Measurements from ENCODE around the gene FOXL2NB. TPM values are rescaled to one million over a fixed set of nuclear protein-coding genes. Genes with fewer than 3 reads are reported as not detected.

FOXL2NB gene
- total RNA-seq, 2 experiments from 2014 or later, result not detected

DNA sequence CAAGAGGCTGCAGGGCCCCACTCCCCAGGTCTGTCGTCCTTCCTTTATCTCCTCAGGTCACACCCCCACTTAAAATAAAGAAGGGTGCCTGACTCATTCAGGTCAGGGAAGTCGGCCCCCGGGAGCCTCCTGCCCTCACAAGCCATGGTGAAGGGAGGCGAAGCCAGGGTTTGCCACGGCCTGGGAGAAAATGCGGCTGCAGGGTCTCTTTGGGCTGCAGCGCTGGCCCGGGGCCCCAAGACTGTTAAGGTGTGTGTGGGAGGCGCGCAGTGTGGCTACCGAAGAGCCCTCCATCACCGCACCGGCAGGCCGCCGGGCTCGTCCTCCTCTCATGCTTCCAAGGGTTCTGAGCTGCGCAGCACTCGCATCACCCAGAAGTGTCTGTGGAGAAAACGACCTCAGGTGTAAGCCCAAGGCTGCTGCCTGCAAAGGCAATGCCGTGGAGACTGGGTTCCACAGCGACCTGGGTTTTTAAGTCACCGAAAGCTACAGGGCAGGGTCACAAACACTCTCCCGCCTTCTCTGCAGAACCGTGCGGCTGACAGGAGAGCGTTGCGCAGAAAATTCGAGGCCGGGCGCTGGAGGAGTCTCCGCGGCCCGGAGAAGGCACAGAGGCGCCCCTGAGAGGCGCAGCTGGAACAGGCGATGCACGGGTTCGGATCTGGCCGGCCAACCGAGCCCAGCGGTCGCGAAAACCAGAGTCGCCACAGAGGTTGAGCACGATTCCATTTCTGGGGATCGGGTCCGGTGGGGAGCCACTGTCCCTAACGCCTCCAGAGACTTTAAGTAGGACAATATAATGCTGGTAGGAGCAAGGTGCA lies 8.8 kb upstream of the FOXL2NB start:
- H3K4me3 ChIP-seq (ENCODE audit: low read depth, low read length, poor library complexity, severe bottlenecking), result no peak overlapping the region
- ChIA-PET CTCF (ENCODE audit: unreplicated experiment) (no interaction called here), POLR2A (no interaction called here)
- TF ChIP-seq, protein P1, sequence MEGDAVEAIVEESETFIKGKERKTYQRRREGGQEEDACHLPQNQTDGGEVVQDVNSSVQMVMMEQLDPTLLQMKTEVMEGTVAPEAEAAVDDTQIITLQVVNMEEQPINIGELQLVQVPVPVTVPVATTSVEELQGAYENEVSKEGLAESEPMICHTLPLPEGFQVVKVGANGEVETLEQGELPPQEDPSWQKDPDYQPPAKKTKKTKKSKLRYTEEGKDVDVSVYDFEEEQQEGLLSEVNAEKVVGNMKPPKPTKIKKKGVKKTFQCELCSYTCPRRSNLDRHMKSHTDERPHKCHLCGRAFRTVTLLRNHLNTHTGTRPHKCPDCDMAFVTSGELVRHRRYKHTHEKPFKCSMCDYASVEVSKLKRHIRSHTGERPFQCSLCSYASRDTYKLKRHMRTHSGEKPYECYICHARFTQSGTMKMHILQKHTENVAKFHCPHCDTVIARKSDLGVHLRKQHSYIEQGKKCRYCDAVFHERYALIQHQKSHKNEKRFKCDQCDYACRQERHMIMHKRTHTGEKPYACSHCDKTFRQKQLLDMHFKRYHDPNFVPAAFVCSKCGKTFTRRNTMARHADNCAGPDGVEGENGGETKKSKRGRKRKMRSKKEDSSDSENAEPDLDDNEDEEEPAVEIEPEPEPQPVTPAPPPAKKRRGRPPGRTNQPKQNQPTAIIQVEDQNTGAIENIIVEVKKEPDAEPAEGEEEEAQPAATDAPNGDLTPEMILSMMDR (conservative IDR thresholded peaks at IDR 0.05; ENCODE audit: low read length), result no peak
- TF ChIP-seq EZH2phosphoT487 (IDR thresholded peaks at IDR 0.05; ENCODE audit: borderline replicate concordance, low read depth, low read length), result no peak
- no peak overlapping the region for H2AFZ ChIP-seq (ENCODE audit: low read length)
- DNase-seq (ENCODE audit: low spot score), result no peak
- no peak overlapping the region for H3K27ac ChIP-seq (ENCODE audit: low read depth, low read length, poor library complexity, severe bottlenecking)
- H3K9me3 ChIP-seq (ENCODE audit: low read length), result no peaks in the 10 kb centered on the region
- H3K4me2 ChIP-seq (ENCODE audit: low read length), result no peak overlapping the region
- H3K9me2 ChIP-seq (ENCODE audit: insufficient read depth, low read length), result no peaks in the 10 kb centered on the region
- H3K36me3 ChIP-seq (ENCODE audit: insufficient read depth, low read length), result no peaks in the 10 kb centered on the region
- H3K4me1 ChIP-seq (ENCODE audit: insufficient read depth, low read length, poor library complexity, severe bottlenecking), result peaks cover 6% of the 10 kb centered on the region
- BruUV-seq (replicated peaks), result no TSS peak
- no peaks in the 10 kb centered on the region for H3K79me2 ChIP-seq (ENCODE audit: insufficient read depth, low read depth, low read length)
- intact Hi-C loops (cut with micrococcal nuclease; ENCODE audit: unreplicated experiment), result no loop called here
- no peaks in the 10 kb centered on the region for H4K20me1 ChIP-seq (ENCODE audit: insufficient read depth, low read length)

GRCh38 chr3:138938877-138939560 lies 8.0 kb upstream of the FOXL2NB start:
- CTCF ChIA-PET (ENCODE audit: unreplicated experiment), result no interaction called here

More at GRCh38 chr3:138938877-138939560, 8.0 kb upstream of the FOXL2NB start:
- Histone ChIP-seq H3K9me2 (ENCODE audit: insufficient read depth, low read length) (no peaks in the 10 kb centered on the region), H2AFZ (ENCODE audit: low read length) (no peak overlapping the region), H3K4me1 (ENCODE audit: insufficient read depth, low read length, poor library complexity, severe bottlenecking) (peaks cover 6% of the 10 kb centered on the region), H3K4me3 (ENCODE audit: low read depth, low read length, poor library complexity, severe bottlenecking) (no peak overlapping the region), H4K20me1 (ENCODE audit: insufficient read depth, low read length) (no peaks in the 10 kb centered on the region), H3K36me3 (ENCODE audit: insufficient read depth, low read length) (no peaks in the 10 kb centered on the region), H3K79me2 (ENCODE audit: insufficient read depth, low read depth, low read length) (no peaks in the 10 kb centered on the region), H3K9me3 (ENCODE audit: low read length) (no peaks in the 10 kb centered on the region), H3K4me2 (ENCODE audit: low read length) (no peak overlapping the region), H3K27ac (ENCODE audit: low read depth, low read length, poor library complexity, severe bottlenecking) (no peak overlapping the region)
- no peak for DNase-seq (ENCODE audit: low spot score)
- intact Hi-C loops (cut with micrococcal nuclease; ENCODE audit: unreplicated experiment), result no loop called here
- no TSS peak for BruUV-seq (replicated peaks)
- POLR2A ChIA-PET, result no interaction called here
- TF ChIP-seq, protein P1 (conservative IDR thresholded peaks at IDR 0.05; ENCODE audit: low read length), result no peak
- TF ChIP-seq EZH2phosphoT487 (IDR thresholded peaks at IDR 0.05; ENCODE audit: borderline replicate concordance, low read depth, low read length), result no peak

All from OCI-LY7 (cell line).